OCI-LY7 (cell line): ENCODE data around the gene PBX1. TPM values are rescaled to one million over a fixed set of nuclear protein-coding genes. Genes with fewer than 3 reads are reported as not detected.

Source experiments
- BruUV-seq: library from RNA; stranded (reverse); fragments of 400-500 nt; replicated peaks from 2 replicates; lab custom pipeline; 2021; lab: Mats Ljungman, UMichigan
- CTCF ChIA-PET: fragments of 300-600 bp; sonication (Branson Sonifier 250); formaldehyde crosslinking; loops from one replicate; lab custom pipeline; 2022; ENCODE audit warnings: antibody characterized with exemption; ENCODE audit not compliant: unreplicated experiment; lab: Charles Lee
- POLR2A ChIA-PET: fragments of 300-600 bp; sonication (Branson Sonifier 250); formaldehyde crosslinking; loops from one replicate; lab custom pipeline; 2022; ENCODE audit warnings: antibody characterized with exemption; lab: Charles Lee
- DNase-seq: peaks from one replicate; pipeline ENCODE4 v3.0.0-alpha.2; 2015; ENCODE audit warnings: low spot score
- H2AFZ ChIP-seq: fragments of 200-600 bp; sonication (generic), shearing (Covaris generic); 2 replicates; pipeline ENCODE4 v1.6.1; 2014; ENCODE audit warnings: mild to moderate bottlenecking, antibody characterized with exemption, low read length, moderate library complexity
- H3K27ac ChIP-seq: fragments of 200-600 bp; sonication (generic); 2 replicates; pipeline ENCODE4 v1.5.1; 2014; ENCODE audit warnings: mixed run types, low read depth, mild to moderate bottlenecking, moderate library complexity, low read length, inconsistent platforms; ENCODE audit not compliant: poor library complexity, severe bottlenecking
- H3K36me3 ChIP-seq: fragments of 200-600 bp; sonication (generic); 2 replicates; pipeline ENCODE4 v1.6.1; 2014; ENCODE audit warnings: mild to moderate bottlenecking, antibody characterized with exemption, low read length, moderate library complexity, mixed read lengths; ENCODE audit not compliant: insufficient read depth
- H3K4me1 ChIP-seq: fragments of 200-600 bp; sonication (generic); 2 replicates; pipeline ENCODE4 v1.5.1; 2014; ENCODE audit warnings: mild to moderate bottlenecking, low read length; ENCODE audit not compliant: insufficient read depth, poor library complexity, severe bottlenecking
- H3K4me2 ChIP-seq: fragments of 200-600 bp; sonication (generic); 2 replicates; pipeline ENCODE4 v1.6.1; 2014; ENCODE audit warnings: mild to moderate bottlenecking, low read length
- H3K4me3 ChIP-seq: fragments of 200-600 bp; sonication (generic); 2 replicates; pipeline ENCODE4 v1.5.1; 2014; ENCODE audit warnings: mild to moderate bottlenecking, low read depth, low read length; ENCODE audit not compliant: poor library complexity, severe bottlenecking
- H3K79me2 ChIP-seq: fragments of 200-600 bp; sonication (generic); 2 replicates; pipeline ENCODE4 v1.6.1; 2016; ENCODE audit warnings: low read depth, mild to moderate bottlenecking, low read length, moderate library complexity, mixed read lengths; ENCODE audit not compliant: insufficient read depth
- H3K9me2 ChIP-seq: fragments of 200-600 bp; sonication (generic); 2 replicates; pipeline ENCODE4 v1.6.1; 2016; ENCODE audit warnings: mild to moderate bottlenecking, low read length, mixed read lengths; ENCODE audit not compliant: insufficient read depth
- H3K9me3 ChIP-seq: fragments of 200-600 bp; sonication (generic); 2 replicates; pipeline ENCODE4 v1.6.1; 2014; ENCODE audit warnings: mild to moderate bottlenecking, mixed run types, low read length, mixed read lengths
- H4K20me1 ChIP-seq: fragments of 200-600 bp; sonication (generic); 2 replicates; pipeline ENCODE4 v1.6.1; 2014; ENCODE audit warnings: mild to moderate bottlenecking, antibody characterized with exemption, low read length, moderate library complexity, mixed read lengths; ENCODE audit not compliant: insufficient read depth
- CTCF ChIP-seq: fragments of 200-600 bp; sonication (generic); conservative IDR thresholded peaks from 2 replicates; pipeline ENCODE4 v1.5.1; 2014; ENCODE audit warnings: mild to moderate bottlenecking, antibody characterized with exemption, low read length, moderate library complexity, mixed read lengths
- EZH2phosphoT487 ChIP-seq: fragments of 200-600 bp; sonication (generic); IDR thresholded peaks from 2 replicates; pipeline ENCODE4 v1.6.1; 2018; ENCODE audit warnings: low read depth, borderline replicate concordance, mild to moderate bottlenecking, mixed run types, antibody characterized with exemption, low read length, moderate library complexity, mixed read lengths
- intact Hi-C: fragments of 100-400 bp; cut with micrococcal nuclease; formaldehyde crosslinking; loops from one replicate; pipeline ENCODE4 v1.10.0; 2022; ENCODE audit not compliant: unreplicated experiment
- total RNA-seq, 2 experiments: library from RNA; depleted of rRNA in 1 of 2; stranded (reverse); fragments of >200 nt in 1 of 2; shearing (Covaris generic) in 1 of 2; gene quantifications; 2 replicates each; pipeline ENCODE4 v1.2.3, GENCODE V29; 2014 to 2022

Gene PBX1
- total RNA-seq, 2 experiments from 2014 or later = not detected

DNA sequence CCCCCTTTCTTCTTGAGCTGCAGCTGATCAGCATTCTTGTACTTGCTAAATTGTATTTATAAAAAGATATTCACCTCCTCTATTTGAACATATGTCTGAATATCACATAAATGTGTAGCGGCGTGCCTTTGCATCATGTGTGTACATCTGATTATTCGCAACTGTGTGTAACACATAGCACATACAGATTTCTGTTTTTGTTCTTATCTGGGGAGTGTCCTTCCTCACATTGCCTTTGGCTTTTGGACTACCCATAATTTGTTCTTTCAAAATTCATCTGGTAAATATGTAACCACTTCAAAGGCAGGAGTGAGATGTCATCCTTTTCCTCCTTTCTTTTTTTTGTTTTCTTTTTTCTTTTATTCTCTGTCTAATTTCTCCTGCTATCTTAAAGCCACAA is 113.6 kb downstream of the PBX1 start:
- TF ChIP-seq EZH2phosphoT487 = no peak
- no peak for TF ChIP-seq CTCF
- Histone ChIP-seq H3K36me3 (no peaks in the 10 kb centered on the region), H3K4me2 (no peak overlapping the region), H3K4me1 (no peaks in the 10 kb centered on the region), H4K20me1 (no peaks in the 10 kb centered on the region), H2AFZ (no peak overlapping the region), H3K27ac (no peak overlapping the region), H3K4me3 (no peak overlapping the region), H3K9me3 (no peaks in the 10 kb centered on the region), H3K79me2 (no peaks in the 10 kb centered on the region), H3K9me2 (no peaks in the 10 kb centered on the region)
- no peak for DNase-seq
- BruUV-seq = no TSS peak
- POLR2A ChIA-PET = no interaction called here
- intact Hi-C loops = no loop called here
- CTCF ChIA-PET = no interaction called here

- no peaks in the 10 kb centered on the region for H3K9me2 ChIP-seq
- no peak overlapping the region for H3K4me3 ChIP-seq
- TF ChIP-seq CTCF (peak; percentile 78), EZH2phosphoT487 (no peak)
- no peak overlapping the region for H3K4me2 ChIP-seq
- POLR2A ChIA-PET = interaction anchor here (0.6 to 1.2 kb wide), 3 partner anchors 14 to 848 kb away, joined by 3 to 4 read pairs (median 3); no protein-coding TSS in a partner anchor
- no peaks in the 10 kb centered on the region for H3K4me1 ChIP-seq
- H3K79me2 ChIP-seq = no peaks in the 10 kb centered on the region
- H4K20me1 ChIP-seq = no peaks in the 10 kb centered on the region
- no TSS peak for BruUV-seq
- CTCF ChIA-PET = interaction anchor here (0.6 kb wide), 1 partner anchor 17 kb away, joined by 3 read pairs; no protein-coding TSS in a partner anchor
- no peak overlapping the region for H2AFZ ChIP-seq
- intact Hi-C loops = no loop called here
- no peak overlapping the region for H3K27ac ChIP-seq
- no peaks in the 10 kb centered on the region for H3K9me3 ChIP-seq
- DNase-seq = peak; percentile 4
- no peaks in the 10 kb centered on the region for H3K36me3 ChIP-seq
These were observed 114.7 kb downstream of the PBX1 start for GRCh38 chr1:164673584-164674214.

DNA sequence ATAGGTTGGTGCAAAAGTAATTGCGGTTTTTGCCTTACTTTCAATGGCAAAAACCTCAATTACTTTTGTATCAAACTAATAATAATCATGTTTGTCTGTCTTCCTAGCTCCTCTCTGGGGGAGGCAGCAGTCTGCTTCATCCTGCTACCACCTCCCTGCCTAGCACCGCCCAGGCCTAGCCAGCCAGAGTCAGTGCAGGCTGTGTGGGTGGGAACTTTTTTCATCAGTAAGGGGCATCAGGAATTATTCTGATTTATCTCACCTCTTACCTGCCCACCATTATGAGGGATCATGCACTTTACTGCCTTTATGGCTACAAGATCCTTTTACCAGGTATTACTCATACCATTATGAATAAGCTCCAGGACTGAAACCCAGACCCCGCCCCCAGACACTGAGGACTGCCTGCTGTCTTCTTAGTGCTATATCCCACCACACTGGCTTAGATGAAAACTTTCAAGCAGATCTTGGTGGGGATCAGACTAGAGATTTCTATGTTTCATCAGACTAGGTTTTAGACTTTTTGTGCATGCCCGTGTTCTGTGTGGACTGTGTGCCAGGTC is 116.4 kb downstream of the PBX1 start:
- no peaks in the 10 kb centered on the region for H3K36me3 ChIP-seq
- TF ChIP-seq EZH2phosphoT487 (no peak), CTCF (no peak)
- intact Hi-C loops = no loop called here
- H3K9me2 ChIP-seq = no peaks in the 10 kb centered on the region
- no TSS peak for BruUV-seq
- H3K4me2 ChIP-seq = no peak overlapping the region
- no peaks in the 10 kb centered on the region for H3K79me2 ChIP-seq
- no peaks in the 10 kb centered on the region for H3K4me1 ChIP-seq
- ChIA-PET POLR2A (no interaction called here), CTCF (no interaction called here)
- H3K9me3 ChIP-seq = no peaks in the 10 kb centered on the region
- no peaks in the 10 kb centered on the region for H4K20me1 ChIP-seq
- no peak overlapping the region for H3K27ac ChIP-seq
- H2AFZ ChIP-seq = no peak overlapping the region
- DNase-seq = no peak
- no peak overlapping the region for H3K4me3 ChIP-seq
